Measurements from ENCODE around the gene OR2S2.
A peak's percentile ranks its signal among the peaks of the same experiment; 100 is the strongest.

The OR2S2 gene

DNA sequence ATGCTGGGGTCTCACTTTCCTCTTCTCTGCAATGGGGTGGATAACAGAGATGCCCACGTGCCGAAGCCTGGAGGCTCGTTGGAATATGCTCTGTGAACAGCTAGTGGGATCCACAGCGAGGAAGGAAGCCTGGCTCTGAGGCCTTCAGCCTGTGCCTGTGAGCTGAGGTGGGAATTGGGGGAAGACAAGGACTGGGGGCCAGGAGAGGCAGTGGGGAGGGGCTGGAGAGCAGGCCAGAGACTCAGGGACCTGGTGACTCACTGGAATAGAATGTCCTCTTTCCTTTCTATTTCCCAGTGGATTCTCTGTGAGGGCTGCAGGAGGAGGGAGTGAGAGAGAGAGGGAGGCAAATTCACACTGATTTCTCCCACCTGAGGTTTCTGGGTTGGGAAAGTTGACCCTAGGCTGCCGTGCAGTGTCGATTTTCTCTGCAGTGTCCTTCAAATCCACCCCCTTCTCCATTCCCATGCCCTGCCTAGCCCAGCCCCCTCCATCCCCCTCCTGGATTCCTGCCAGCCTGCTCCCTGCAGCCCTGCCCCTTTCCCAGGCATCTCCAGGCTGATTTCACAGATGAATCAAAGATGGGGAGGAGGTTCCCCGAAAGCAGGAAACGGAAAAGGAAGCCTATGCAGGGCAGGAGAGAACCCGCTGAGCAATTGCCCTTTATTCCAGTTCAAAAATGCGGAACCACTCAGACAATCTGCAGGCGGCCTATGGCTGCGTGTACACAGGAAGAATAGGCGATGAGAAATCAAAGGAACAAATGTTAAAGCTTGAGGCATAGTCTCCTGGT is 50.0 kb downstream of the OR2S2 start:
- peak; percentile 43 for DNase-seq

Measured in COR-L47 (cell line).